DND-41 (cell line): ENCODE data around the gene TMIGD1.

Source experiments
- CTCF ChIP-seq: IDR thresholded peaks from 2 replicates; pipeline ENCODE4 v1.5.1; 2012; ENCODE audit warnings: borderline replicate concordance, low read length, moderate library complexity, mild to moderate bottlenecking; ENCODE audit not compliant: poor library complexity, severe bottlenecking; ENCODE audit errors: extremely low read depth
- EZH2 ChIP-seq: IDR thresholded peaks from 3 replicates; pipeline ENCODE4 v1.6.1; 2012; ENCODE audit warnings: borderline replicate concordance, low read depth, mild to moderate bottlenecking, moderate library complexity, low read length, inconsistent platforms; ENCODE audit not compliant: severe bottlenecking

GRCh38 chr17:30361766-30362279 is 28.0 kb upstream of the TMIGD1 start:
- TF ChIP-seq CTCF, result no peak
- no peak for TF ChIP-seq EZH2
